NCI-H1417 (cell line): ENCODE measurements around the gene TMEM250.
"Not testable (repeated sequence)": the region's sequence is repeated elsewhere in the genome, so short reads cannot be mapped to it uniquely, and the experiment has no call there.

Experiments
- DNase-seq, 3 experiments: peaks; one replicate each; lab custom pipeline; 2025; lab: John Stamatoyannopoulos, UW

TMEM250 gene

DNA sequence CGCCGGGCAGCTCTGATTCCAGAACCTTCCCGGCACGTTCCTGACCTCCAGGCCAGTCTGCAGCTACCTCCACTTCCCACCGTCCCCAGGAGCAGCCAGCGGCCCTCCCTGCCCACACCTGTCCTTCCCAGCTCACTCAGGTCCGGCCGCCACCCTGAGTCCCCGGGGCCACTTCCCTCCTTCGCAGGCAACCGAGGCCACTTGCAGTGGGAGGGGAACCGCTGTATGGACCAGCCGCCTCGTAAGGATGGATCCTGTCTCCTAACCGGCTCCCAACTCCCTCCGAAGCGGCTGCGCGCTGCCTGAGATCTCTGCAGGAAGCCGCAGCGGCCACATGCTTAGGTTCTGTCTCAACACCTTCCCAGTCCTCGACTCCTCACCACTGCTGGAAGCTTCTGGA lies 7.5 kb downstream of the TMEM250 start:
- DNase-seq: no peak

DNA sequence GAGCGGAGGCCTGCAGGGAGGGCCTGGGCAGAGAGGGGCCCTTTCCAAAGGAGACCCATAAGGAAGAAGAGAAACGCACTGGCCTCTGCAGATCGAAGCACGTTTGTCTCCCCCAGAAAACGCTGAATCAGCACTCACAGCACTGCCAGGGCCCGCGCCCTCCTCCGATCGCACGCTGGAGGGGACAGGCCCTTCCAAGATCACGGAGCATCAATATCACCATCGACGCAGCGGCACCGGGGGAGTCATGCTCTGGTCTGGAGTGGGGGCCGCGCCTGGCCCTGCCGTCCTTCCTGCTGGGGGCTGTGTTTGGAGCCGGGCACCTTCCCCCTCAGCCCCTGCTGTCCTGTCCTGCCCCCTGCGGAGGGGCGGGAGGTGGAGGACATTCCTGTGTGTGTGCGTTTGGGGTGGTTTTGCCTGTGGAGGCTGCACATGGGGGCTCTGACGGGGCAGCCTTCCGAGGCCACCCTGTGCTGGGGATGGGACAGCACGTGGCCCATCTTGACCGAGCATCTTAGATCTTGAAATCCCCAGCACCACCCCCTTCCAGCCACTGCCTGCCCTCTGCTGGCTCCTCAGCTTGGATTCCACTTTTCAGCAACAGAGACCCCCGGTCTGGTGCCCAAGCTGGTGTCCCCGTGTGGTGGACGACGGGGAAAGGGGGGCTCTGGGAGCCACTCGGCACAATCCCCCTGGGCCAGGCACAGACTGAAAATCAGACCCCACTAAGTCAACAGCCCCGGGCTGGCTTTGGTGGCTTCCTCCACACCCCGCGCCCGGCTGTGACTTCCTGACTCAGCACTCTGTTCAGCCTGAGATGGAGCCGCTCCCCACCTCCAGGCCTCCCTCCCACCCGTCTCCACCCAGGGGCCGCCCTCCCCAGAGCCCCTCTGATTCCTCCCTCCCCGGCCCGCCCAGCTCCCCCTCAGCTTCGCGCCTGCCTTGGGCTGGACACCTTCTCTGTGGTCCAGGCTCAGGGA lies 8.3 kb downstream of the TMEM250 start:
- DNase-seq: peak; percentile 54 to 67 (median 61)

DNA sequence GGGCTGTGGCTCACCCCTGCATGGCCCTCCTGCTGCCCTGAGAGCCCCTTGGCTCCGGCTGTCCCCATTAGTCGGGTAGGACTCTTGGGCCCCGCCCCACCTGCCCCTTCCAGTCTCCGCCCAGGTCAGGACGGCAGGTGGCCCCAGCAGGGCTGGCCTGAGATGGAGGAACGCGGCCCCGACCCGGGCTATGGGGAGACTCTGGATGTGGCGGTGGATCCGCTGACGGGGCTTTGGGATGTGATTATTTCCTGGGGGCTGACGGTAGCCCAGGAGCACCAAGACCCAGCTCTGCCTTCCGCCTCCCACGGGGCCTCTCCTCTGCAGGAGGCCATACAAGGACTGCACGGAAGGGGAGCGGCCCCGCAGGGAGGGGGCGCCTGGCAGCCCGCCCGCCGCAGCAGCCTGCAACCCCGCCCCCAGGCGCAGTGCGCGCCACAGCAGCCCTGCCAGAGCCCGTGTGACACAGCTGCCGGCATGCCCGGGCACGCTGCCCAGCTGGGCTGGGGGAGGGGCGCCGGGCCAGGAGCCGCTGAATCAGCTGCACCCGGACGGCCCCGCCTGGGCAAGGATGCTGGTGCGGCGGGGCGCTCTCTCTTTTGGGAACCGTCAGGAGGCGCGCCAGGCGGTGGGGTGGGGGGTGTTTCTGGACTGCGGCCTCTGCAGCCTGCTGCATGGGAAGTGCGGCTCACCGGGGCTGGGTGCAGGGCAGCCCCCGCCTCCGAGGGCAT lies 9.2 kb downstream of the TMEM250 start:
- DNase-seq: peak; percentile 87 to 99 (median 98)

DNA sequence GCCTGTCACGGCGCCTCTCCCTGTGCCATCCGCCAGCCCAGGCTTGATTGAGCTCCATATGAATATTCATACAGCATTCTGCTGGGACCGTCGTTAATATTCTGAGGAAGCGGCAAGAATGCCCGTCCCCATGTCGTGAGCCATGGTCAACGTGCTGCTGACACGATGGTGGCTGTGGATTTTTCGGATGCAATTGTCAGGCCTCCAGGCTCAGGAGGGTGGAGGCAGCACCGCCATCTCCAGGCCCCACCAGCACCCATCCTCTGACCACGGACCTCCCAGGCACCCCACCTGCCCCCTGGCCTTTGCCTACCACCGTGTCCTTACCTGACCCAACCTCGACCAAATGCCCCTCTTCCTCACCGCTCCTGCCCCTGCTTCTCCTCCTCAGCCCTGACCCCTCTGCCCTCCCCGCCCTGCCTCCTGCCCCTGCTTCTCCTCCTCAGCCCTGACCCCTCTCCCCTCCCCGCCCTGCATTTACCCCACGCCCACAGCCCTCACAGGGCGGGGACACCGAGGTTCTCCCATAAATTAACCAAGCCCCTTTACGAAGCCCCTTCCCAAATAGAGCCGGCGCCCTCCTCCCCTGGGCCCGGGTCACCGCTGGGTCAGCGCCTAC lies 9.9 kb downstream of the TMEM250 start:
- no peak for DNase-seq

DNA sequence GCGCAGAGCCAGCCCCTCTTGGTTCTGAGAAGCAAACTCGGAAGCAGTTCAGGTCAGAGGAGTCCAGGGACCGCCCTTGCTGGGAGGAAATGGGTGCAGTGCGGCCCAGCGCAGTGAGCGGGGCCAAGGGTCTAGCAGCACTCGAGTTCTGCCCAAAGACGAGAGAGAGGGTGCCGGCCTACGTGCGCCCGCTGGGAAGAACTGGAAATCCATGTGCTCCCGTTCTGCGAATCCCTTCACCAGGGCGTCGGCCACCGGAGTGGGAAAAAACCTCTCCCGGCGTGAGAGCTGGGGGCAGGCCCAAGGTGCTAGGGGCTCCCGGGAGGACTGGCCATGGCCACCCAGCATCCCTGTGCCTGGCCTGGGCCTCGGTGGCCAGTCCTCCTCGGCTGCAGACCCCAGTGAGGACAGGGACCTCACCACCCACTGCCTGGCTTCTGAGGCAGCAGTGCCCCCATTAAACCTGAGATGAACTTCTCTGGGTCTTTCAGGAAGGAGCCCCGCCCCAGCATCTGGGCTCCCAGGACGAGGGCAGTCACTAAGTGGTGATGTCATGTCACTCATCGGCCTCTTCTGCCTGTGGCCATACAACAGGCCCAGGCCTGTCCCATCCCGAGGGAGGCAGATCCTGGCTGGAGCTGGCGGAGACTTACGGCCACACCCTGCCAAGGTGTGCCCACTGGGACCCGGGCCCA lies 10.6 kb downstream of the TMEM250 start:
- DNase-seq: peak; percentile 40 to 87 (median 62)

DNA sequence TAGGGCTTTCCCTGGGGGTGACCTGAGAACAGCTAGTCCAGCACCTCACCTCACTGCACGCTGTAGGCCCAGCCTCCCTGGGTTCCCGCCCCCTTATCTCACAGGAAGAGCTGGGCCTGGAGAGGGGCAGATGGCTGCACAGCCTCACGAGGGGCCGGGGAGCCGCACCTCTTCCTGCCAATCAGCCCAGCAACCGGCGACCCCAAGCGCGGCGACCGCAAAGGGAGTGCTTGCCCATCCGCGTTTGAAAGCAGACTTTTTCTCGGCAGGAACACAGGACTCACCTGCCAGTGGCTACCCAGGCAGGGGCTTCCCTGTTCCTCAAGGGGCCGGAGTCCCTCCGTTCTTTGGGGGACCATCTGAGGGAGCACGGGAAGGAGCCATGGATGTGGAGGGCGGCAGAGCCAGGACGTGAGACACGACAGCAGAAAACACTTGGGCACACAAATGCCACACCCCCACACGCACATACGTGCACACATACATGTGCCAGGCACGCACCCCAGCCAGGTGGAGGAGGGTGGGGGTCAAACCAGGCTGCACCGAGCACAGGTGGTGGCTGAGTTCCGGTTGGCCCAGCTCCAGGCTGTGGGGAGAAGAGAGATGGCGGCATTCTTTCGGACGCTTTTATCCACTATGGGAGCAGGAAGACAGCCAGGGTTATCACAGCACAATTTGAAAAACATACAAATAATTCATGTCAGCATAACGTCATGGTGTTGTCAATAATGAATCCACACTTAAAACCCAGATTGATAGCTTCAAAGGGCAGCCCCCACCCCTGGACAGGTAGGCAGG lies 11.3 kb downstream of the TMEM250 start:
- DNase-seq: peak in 2 of 3 experiments; percentile 28 to 40

DNA sequence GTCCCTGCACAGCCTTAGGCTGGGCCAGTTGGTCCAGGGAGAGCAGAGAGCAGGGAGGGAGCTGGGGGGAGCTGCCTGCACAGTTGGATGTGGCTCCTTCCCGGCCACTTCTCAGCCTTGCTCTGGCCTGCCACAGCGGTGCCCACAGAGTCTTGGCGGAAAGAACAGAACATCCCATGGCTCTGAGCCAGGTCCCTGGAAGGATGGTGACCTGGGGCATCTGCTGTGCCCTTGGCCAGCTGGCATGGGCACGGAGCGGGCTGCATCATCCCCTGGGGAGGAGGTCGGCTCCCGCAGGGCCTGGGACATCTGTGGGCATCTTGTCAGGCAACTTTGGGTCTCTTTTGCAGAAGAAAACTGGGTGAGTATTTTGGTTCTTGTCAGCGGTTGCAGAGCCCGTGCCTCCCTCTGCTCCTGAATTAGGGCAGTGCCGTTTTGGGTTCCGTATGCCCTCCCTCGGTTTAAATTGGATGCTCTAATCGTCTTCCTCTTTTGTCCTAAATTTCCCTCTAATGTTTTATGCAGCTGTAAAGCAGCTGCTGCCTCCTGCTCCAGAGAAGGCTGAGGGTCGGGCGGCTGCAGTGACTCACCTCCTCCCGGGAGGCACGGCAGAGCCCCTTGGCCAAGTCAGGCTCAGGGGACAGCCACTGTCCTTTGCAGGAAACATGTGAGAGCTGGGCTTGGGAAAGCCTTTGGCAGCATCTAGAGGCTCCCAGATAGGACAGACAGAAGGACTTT lies 13.1 kb downstream of the TMEM250 start:
- no peak for DNase-seq

DNA sequence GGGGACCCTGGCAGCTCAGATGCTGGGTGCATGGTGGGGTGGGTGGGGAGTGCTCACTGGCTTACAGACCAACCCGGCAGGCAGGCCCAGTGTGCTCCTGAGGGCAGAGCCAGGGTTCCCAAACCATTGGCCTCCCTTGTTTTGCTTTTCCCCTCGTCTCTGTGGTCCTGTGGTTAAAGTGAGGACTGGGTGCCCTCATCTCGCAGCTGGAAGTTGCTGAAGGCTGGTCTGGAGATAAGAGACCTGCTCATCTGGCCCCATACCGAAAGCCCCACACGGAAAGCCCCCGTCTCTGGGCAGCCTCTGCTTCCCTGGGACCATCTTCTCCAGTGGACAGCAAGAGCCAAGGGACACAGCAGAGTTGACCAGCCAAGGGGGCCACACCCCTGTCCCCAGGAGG lies 13.8 kb downstream of the TMEM250 start:
- DNase-seq: no peak

DNA sequence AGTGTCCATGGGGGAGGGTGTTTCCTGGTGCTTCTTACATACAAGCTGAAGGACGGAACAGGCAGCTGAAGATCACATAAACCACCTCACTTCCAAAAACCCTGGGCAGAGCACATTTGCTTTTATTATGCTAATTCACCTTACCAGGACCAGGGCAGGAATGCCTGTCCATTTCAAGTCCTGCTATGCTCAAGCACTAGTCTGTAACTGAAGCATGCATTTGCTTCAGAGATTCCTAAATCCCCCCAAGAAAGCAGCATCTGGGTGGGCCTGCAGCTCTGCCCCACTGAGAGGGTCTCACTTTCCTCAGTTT lies 14.2 kb downstream of the TMEM250 start:
- DNase-seq: no peak

DNA sequence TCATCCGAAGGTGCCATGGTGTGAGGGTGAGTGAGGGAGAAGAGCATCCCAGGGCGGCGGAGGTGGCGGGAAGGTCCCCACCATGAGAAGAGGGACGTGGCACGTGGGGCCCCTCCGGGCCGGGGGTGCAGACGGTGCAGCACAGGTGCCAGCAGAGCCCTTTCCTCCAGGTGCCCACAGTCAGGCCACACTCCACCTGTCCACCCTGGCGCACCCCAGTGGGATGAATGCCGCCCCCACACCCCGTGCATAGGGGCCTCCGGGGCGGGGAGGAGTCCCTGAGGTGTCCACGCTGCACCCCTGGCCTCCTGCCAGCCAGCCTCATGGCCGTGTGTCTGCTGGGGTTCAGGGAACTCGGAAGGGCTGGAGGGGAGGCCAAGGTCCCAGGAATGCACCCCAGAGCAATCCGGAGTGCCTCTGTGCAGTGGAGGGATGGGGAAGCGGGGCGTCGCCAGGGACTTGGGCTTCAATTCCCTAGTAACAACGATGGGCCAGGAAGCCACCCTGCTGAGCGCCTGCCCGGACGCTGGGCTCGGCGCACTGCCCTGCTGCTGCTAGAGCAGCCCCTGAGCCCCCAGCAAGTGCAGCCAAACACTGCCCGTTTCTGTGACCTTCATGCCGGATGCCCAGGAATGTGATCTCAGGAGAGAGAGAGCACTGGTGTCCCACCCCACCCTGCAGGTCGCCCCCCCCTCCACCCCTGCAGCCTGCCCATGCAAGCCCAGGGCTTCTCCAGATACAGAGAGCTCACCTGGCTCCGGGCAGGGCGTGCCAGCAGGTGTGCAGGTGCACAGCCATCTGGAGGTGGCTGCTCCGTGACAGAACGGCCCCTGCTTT lies 14.8 kb downstream of the TMEM250 start:
- peak; percentile 80 to 92 (median 84) for DNase-seq

DNA sequence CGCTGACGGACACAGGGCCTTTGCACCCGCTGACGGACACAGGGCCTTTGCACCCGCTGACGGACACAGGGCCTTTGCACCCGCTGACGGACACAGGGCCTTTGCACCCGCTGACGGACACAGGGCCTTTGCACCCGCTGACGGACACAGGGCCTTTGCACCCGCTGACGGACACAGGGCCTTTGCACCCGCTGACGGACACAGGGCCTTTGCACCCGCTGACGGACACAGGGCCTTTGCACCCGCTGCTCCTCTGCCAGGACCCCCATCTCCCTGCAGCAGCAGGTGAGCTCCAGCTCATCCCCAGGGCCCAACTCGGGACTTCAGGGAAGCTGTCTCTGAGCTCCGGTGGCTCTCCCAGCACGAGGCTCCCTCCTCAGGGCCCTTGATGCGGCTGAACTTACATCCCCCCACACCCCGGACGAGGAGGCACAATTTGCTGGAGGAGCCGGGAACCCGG lies 17.0 kb downstream of the TMEM250 start:
- DNase-seq: not testable (repeated sequence)

DNA sequence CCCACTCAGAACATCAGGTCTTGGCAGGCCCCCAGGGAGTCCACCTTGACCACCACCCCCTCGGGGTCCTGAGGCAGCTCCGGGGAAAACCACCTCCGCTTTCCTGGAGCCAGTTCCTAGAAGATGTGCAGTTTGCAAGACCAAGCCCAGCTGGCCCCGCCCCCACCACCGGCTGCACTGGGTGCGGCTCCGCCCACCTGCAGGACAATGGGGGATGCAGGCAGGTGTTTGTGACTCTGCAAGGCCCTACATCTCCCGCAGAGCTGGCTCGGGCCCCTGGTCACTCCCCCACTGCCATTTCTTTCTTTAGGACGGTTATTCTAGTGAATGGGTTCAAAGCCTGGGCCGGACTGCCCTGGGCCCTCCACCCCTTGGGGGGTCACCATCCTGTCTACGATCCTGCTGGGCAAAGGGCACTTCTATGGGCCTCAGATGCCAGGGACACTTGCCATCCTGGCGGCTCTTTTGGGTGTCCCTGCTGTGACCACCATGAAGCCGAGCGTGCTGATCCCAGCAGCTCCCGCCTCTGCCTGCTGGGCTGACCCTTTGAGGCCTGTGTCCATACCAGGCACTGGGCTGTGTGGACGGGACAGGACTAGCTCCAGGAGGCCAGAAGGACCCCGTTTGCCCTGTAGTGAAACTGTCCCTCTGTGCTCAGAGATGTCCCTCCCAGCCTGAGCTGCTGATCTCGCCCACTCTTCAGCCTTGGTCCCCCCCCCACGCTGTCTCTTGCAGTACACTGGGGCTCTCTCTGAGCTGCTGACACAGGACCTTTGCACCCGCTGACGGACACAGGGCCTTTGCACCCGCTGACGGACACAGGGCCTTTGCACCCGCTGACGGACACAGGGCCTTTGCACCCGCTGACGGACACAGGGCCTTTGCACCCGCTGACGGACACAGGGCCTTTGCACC lies 17.7 kb downstream of the TMEM250 start:
- peak; percentile 79 to 96 (median 91) for DNase-seq

DNA sequence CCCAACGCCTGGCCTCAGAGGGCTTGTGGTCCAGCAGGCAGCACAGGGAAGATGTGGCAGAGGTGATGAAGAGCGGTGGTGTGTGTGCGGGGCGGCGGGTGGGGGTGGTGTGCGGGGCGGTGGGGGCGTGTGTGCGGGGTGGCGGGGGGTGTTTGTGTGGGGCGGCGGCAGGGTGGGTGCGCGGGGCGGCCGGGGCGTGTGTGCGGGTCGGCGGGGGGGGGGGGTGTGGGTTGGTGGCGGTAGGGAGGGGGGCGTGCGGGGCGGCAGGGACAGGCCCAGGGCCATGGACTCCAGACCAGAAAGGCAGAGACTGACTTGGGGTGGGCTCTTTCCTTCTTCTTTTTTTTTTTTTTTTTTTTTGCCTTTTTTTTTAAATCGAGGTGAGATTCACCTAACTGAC lies 19.1 kb downstream of the TMEM250 start:
- no peak for DNase-seq

DNA sequence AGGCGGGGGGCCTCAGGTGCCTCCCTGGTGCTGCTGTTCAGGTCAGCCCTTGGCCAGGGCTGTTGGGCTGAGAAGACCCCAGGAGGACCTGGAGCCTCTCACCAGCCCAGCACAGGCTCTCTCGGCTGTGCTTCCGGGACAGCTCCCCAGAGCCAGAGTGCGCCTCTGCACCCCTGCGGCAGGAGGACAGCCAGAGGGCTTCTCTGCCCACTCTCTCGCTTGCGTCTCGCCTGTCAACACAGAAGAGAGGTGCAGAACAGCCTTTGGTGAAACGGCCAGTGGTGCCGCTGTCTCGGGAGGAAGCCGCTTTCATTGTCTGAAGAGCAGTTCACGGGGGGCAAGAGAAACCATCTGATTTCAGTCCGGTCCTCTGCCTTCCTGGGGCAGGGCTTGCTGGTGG lies 19.8 kb downstream of the TMEM250 start:
- no peak for DNase-seq

DNA sequence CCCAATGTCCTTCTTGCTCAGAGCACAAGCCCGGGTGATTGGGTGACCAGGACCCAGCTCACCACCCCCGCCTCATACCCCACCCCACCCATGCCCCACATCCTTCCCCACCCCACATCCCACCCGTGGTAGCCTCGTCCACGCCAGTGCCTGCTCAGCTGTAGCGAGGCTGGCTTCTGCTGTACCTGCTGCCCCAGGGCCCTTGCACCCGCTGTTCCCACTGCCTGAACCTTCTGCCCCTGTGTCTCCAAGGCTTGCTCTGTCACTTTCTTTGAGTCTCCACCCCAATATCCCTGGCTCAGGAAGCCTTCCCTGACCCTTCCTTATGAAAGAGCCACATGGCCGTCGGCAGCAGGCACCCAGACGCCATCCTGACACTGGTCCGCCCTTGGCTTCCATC lies 20.5 kb downstream of the TMEM250 start:
- DNase-seq: no peak

DNA sequence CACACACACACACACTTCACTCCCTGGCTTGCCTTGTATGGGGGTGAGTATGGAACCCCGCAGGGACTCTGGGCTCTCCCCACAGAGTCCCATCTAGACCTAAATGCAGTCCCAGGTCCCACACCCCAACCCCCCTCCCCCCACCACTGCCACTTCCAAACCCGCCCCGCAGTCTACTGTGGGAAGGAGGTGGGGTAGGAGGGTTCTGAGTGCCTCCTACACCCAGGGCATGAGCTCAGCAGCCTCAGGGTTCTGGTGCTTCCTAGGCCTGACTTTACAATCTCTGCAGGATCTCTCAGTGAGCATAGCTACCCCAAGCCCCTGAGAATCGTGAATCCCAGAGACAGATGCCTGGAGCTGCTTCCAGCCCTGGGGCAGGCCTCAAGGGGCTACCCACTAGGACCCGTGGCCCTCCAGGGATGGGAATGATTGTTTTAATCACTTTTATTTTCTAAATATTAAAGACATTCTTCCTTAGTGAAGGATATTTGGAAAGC lies 22.1 kb downstream of the TMEM250 start:
- DNase-seq: no peak

DNA sequence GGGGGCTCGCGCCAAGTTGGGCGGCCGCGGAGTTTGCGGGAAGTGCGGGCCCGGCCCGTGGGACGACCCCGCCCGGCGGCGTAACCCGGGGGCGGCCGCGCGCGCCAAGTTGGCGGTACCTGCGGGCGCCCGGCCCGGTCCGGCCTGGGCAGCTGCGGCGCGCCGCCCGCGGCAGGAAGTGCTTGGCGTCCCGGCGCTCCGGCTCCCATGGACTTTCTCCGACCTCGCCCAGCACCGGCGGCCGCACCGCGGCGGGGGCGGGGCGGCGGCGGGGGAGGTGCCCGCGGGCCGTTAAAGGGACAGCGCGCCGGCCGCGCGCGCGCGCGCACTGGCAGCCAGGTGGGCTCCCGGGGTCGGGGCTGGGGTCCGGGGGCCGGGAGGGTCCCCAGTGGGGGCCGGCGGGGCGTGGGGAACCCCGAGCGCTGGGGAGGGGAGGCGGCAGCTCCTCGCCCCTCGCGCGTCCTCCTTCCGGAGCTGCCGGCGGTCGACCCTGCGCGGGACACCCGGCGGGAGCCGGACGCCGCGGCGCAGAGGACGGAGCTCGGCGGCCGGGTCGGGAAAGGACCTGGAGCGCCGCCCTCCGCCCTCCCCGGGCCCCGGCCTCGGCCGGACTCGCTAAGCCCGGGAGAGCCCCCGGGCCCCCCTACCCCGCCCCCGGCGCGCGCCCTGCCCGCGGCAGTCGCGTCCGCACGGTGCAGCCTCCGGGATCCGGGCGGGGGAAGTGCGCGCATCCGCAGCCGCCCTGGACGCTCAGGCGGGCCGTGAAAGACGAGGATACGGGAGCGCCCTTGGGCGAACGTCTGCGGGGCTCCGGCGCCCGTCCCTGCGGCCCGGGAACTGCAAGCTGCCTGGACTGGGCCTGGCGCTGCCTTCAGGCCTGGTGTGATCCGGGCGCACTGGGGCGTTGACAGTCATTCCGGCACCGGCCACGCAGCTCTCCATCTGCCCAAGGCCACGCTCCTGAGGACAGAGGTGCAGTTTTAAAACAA lies 23.3 kb downstream of the TMEM250 start, which contains the start of gene NACC2:
TSS of gene NACC2 (minus strand) at position 220 of the 989 bp plus-strand sequence. CDS start 44,768 bp downstream, outside the sequence.
- DNase-seq: peak; percentile 59 to 63 (median 61)
